Upper lobe of left lung (tissue), 4 donors: Measurements from ENCODE around the gene OPCML.

Source experiments
- CTCF ChIP-seq, 6 experiments: fragments of 450-650 bp in 4 of 6; fragments of 200-600 bp in 2 of 6; sonication (generic) in 2 of 6; IDR thresholded peaks; one replicate each; pipeline ENCODE4 v1.5.1; 2016 to 2019; ENCODE audit warnings: antibody characterized with exemption in 6 of 6
- EP300 ChIP-seq, 4 donors: sonication (generic); formaldehyde crosslinking; IDR thresholded peaks; one replicate each; pipeline ENCODE4 v1.5.1; 2017; ENCODE audit warnings: antibody characterized with exemption in 4 of 4, control low read depth in 2 of 4

- TF ChIP-seq CTCF (IDR thresholded peaks at IDR 0.05) (no peak), EP300 (IDR thresholded peaks at IDR 0.05) (no peak)
Measured at GRCh38 chr11:133555034-133555433, 22.7 kb upstream of the OPCML start.
